Adrenal gland (tissue), 12 donors: ENCODE data around the gene NLRC5. TPM values are rescaled to one million over a fixed set of nuclear protein-coding genes. Genes with fewer than 3 reads are reported as not detected.
A peak's percentile ranks its signal among the peaks of the same experiment; 100 is the strongest.

Experiments used
- DNase-seq, 7 donors: peaks; one replicate each; pipeline ENCODE4 v3.0.0-alpha.2; 2019 to 2020
- H3K27ac ChIP-seq, 5 donors: fragments of 200-600 bp; sonication (generic) in 4 of 5; 1 replicate in 3 of 5; 2 replicates in 2 of 5; pipeline versions ENCODE4 v1.5.1 to v1.8.0; 2016 to 2020; ENCODE audit warnings: mild to moderate bottlenecking in 1 of 5
- H3K27me3 ChIP-seq: fragments of 200-600 bp; 2 replicates; pipeline ENCODE4 v1.8.0; 2021
- H3K36me3 ChIP-seq, 2 donors: fragments of 200-600 bp; replicated peaks in 1 of 2; 1 replicate in 1 of 2; 2 replicates in 1 of 2; pipeline versions ENCODE4 v1.5.1 to v1.8.0; 2018 to 2022
- H3K4me1 ChIP-seq, 2 donors: fragments of 200-600 bp; replicated peaks in 1 of 2; 1 replicate in 1 of 2; 2 replicates in 1 of 2; pipeline versions ENCODE4 v1.5.1 to v1.8.0; 2018 to 2021
- H3K4me3 ChIP-seq, 4 donors: fragments of 200-600 bp; sonication (generic) in 3 of 4; one replicate each; pipeline ENCODE4 v1.5.1; 2016 to 2018
- H3K9me3 ChIP-seq, 3 donors: fragments of 200-600 bp; sonication (generic) in 1 of 3; replicated peaks in 1 of 3; 1 replicate in 2 of 3; 2 replicates in 1 of 3; pipeline versions ENCODE4 v1.5.1 to v1.8.0; 2016 to 2021
- CTCF ChIP-seq, 6 experiments: fragments of 450-650 bp in 4 of 6; fragments of 200-600 bp in 2 of 6; sonication (generic) in 1 of 6; IDR thresholded peaks; 1 replicate in 5 of 6; 2 replicates in 1 of 6; pipeline versions ENCODE4 v1.5.1 to v1.8.0; 2016 to 2021; ENCODE audit warnings: antibody characterized with exemption in 6 of 6, mild to moderate bottlenecking in 2 of 6, moderate library complexity in 1 of 6
- POLR2A ChIP-seq, 2 donors: fragments of 450-650 bp; IDR thresholded peaks; one replicate each; pipeline ENCODE4 v1.6.1; 2017; ENCODE audit warnings: antibody characterized with exemption in 2 of 2, mild to moderate bottlenecking in 2 of 2, moderate library complexity in 1 of 2
- WGBS, 4 donors: extraction: QIAGEN DNeasy Blood & Tissue Kit in 2 of 4; methylation state at CpG; one replicate each; pipeline versions ENCODE4 v1.1.5 to v1.1.7; 2013 to 2017; 5-methylcytosine and 5-hydroxymethylcytosine counted together
- intact Hi-C, 2 donors: fragments of 100-400 bp; cut with DNase I; formaldehyde crosslinking; loops; one replicate each; pipeline versions ENCODE4 v1.14.1 to v1.15.0; 2022 to 2023
- polyA plus RNA-seq, 3 donors: library from polyadenylated mRNA; stranded (reverse); fragments of 200-250 nt in 2 of 3; fragments of 350-450 nt in 1 of 3; fragmentation: Illumina TruSeq in 1 of 3; extraction: RNeasy Lipid Tissue Mini Kit (QIAGEN cat#74804) in 1 of 3; gene quantifications; one replicate each; pipeline ENCODE4 v1.2.3, GENCODE V29; 2013 to 2014
- total RNA-seq, 9 donors: library from RNA; depleted of rRNA in 4 of 9; stranded (reverse); fragments of >200 nt in 4 of 9; fragments of 120-200 nt in 1 of 9; fragmentation: NEBNext Ultra II Directional in 1 of 9; extraction: Animal tissue kit (Norgen Biotek cat#: 25700) in 1 of 9; gene quantifications; one replicate each; pipeline versions ENCODE4 v1.1.0 to v1.2.4, GENCODE V29; 2013 to 2023
- donor health status: healthy with polysubstance abuse.
- donor health status: Bipolar disorder and iron deficiency.
- donor health status: DM: yes; HTN: yes; CAD: no.
- donor health status: DM: no; HTN: no; CAD: no.
- donor health status: DM: no; HTN: no; CAD: no.
- donor health status: DM: yes; HTN: yes; CAD: no.

Gene NLRC5
- total and polyA plus RNA-seq, 12 donors = 6.0 to 89.0 (median 26.6) TPM

DNA sequence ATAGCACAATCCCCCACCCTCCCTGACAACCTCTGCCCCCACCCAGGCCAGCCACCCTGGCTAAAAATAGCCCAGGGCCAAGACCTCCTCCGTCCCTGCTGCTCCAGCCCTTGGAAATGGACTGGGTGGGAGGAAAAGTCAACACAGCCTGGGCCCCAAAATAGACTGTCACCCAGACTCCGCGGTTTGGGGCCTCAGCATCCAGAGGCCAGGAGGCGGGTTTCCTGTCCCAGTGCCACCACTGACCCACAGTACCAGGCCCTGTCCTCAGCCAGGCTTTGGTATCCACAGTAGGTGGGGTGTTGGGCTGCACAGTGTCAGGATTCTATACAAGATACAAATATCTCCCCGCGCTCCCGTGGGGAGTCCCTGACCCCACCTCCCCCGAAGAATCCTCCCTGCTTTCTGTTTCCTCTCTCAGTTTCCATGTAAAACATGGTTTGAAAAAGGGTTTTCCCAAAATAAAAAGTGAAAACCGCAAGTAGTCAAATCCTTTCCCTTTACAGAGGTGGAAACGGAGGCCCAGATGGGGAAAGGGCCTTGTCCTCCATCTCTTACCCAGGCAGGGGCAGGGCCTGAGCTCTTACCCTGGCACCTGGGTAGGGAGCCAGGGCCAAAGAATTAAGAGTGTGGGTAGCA is 123.2 kb downstream of the NLRC5 start:
- 52 to 77% (median 60%) methylated on average over 6 to 10 of the region's 10 CpGs for WGBS, 4 donors
- no peaks in the 10 kb centered on the region for H3K9me3 ChIP-seq
- intact Hi-C loops = no loop called here
- TF ChIP-seq POLR2A (IDR thresholded peaks at IDR 0.05) = no peak
- TF ChIP-seq CTCF (IDR thresholded peaks at IDR 0.05) = no peak
- peaks cover 0 to 21% of the 10 kb centered on the region in 2 donors for H3K4me1 ChIP-seq
- no peak overlapping the region for H3K4me3 ChIP-seq
- peak overlapping the region in 1 of 5 donors; percentile 34 for H3K27ac ChIP-seq
- DNase-seq = no peak
- no peaks in the 10 kb centered on the region for H3K27me3 ChIP-seq
- peaks cover 0 to 9% of the 10 kb centered on the region in 2 donors for H3K36me3 ChIP-seq

DNA sequence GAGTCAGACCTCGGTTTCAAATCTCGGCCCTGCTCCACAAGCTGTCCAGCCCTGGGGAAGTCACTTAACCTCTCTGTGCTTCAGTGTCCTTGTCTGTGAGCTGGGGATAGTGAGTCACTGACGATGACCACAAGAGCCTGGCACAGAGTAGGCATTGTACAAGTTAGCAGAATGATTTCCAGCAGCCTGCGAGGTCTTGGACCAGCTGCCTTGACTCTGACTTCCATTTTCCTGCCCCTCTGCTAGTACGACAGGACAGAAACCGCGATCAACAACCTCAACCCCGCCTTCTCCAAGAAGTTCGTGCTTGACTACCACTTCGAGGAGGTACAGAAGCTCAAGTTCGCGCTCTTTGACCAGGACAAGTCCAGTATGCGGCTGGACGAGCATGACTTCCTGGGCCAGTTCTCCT is 123.7 kb downstream of the NLRC5 start:
- Histone ChIP-seq H3K27me3 (no peaks in the 10 kb centered on the region), H3K36me3 (peaks cover 0 to 11% of the 10 kb centered on the region in 2 donors), H3K4me1 (peaks cover 0 to 21% of the 10 kb centered on the region in 2 donors), H3K27ac (peak overlapping the region in 1 of 5 donors; percentile 34), H3K4me3 (no peak overlapping the region), H3K9me3 (no peaks in the 10 kb centered on the region)
- peak in 1 of 7 donors; percentile 25 for DNase-seq
- intact Hi-C loops = no loop called here
- TF ChIP-seq POLR2A (IDR thresholded peaks at IDR 0.05) (no peak), CTCF (IDR thresholded peaks at IDR 0.05) (no peak)
- 80 to 85% (median 82%) methylated on average over 8 to 14 of the region's 14 CpGs for WGBS, 4 donors

DNA sequence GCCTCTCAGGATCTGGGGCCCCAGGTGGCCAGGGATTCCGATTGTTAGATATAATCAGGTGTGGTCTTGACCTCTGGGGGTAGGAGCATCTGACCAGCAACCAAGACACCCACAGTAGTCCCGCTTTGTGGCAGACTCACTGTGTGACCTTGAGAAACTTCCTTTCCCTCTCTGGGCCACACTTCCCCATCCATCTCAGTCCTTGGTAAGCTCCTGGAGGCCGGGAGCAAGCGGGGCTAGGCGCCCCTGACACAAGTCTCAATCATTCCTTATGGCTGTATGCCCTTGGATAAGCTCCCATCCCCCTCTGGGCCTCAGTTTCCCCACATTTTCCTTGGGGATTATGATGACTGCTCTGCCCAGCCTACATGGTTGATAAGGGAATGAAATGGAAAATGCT is 124.3 kb downstream of the NLRC5 start:
- Histone ChIP-seq H3K36me3 (peaks cover 0 to 11% of the 10 kb centered on the region in 2 donors), H3K27me3 (no peaks in the 10 kb centered on the region), H3K4me3 (no peak overlapping the region), H3K4me1 (peaks cover 0 to 21% of the 10 kb centered on the region in 2 donors), H3K9me3 (no peaks in the 10 kb centered on the region), H3K27ac (no peak overlapping the region)
- TF ChIP-seq POLR2A (IDR thresholded peaks at IDR 0.05) (no peak), CTCF (IDR thresholded peaks at IDR 0.05) (no peak)
- intact Hi-C loops = no loop called here
- no peak for DNase-seq
- 80 to 89% (median 84%) methylated on average over 3 to 5 of the region's 5 CpGs for WGBS, 4 donors

DNA sequence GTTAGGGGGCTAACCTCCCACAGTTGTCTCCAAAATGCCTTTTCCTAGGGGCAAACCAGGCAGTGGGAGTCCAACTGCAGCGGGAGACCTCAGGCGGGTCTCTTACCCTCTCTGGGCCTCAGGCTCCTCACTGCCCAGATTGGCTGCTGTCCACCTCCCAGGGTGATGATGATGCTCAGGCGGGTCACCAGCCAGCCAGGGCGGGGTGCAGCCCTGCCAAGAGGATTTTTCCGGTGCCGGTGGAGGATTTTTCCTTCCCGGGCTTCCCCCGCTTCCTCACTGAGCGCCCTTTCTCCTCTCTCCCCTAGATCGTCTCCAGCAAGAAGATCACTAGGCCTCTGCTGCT is 125.8 kb downstream of the NLRC5 start:
- intact Hi-C loops = no loop called here
- H3K4me1 ChIP-seq = peaks cover 0 to 21% of the 10 kb centered on the region in 2 donors
- H3K4me3 ChIP-seq = no peak overlapping the region
- DNase-seq = no peak
- no peak for TF ChIP-seq CTCF (IDR thresholded peaks at IDR 0.05)
- no peaks in the 10 kb centered on the region for H3K9me3 ChIP-seq
- peak overlapping the region in 2 of 5 donors; percentile 32 to 59 for H3K27ac ChIP-seq
- peaks cover 0 to 16% of the 10 kb centered on the region in 2 donors for H3K36me3 ChIP-seq
- H3K27me3 ChIP-seq = no peaks in the 10 kb centered on the region
- WGBS, 4 donors = 72 to 80% (median 79%) methylated on average over 8 to 10 of the region's 10 CpGs
